GM23248 (cell line): ENCODE measurements around the gene SSMEM1. TPM values are rescaled to one million over a fixed set of nuclear protein-coding genes. Genes with fewer than 3 reads are reported as not detected.
A peak's percentile ranks its signal among the peaks of the same experiment; 100 is the strongest.

Experiments
- DNase-seq: peaks from one replicate; pipeline ENCODE4 v3.0.0-alpha.2; 2015
- H2AFZ ChIP-seq: fragments of 200-600 bp; sonication (generic); 2 replicates; pipeline ENCODE4 v1.6.1; 2016; ENCODE audit warnings: antibody characterized with exemption
- H3F3A ChIP-seq: fragments of 200-600 bp; sonication (generic); 2 replicates; pipeline ENCODE4 v1.6.1; 2016; ENCODE audit warnings: mild to moderate bottlenecking, antibody characterized with exemption, mixed run types; ENCODE audit not compliant: insufficient read depth
- H3K27ac ChIP-seq: fragments of 200-600 bp; sonication (generic); 2 replicates; pipeline ENCODE4 v1.5.1; 2016; ENCODE audit warnings: mild to moderate bottlenecking
- H3K27me3 ChIP-seq: fragments of 200-600 bp; sonication (generic); replicated peaks from 2 replicates; pipeline ENCODE4 v1.6.1; 2016; ENCODE audit warnings: mild to moderate bottlenecking; ENCODE audit not compliant: insufficient read depth
- H3K36me3 ChIP-seq: fragments of 200-600 bp; sonication (generic); 2 replicates; pipeline ENCODE4 v1.6.1; 2016; ENCODE audit warnings: low read depth, mild to moderate bottlenecking
- H3K4me1 ChIP-seq: fragments of 200-600 bp; sonication (generic); 2 replicates; pipeline ENCODE4 v1.6.1; 2016; ENCODE audit warnings: mild to moderate bottlenecking; ENCODE audit not compliant: insufficient read depth
- H3K4me2 ChIP-seq: fragments of 200-600 bp; sonication (generic); one replicate; pipeline ENCODE4 v1.6.1; 2016; ENCODE audit warnings: mild to moderate bottlenecking; ENCODE audit not compliant: unreplicated experiment
- H3K4me3 ChIP-seq: fragments of 200-600 bp; sonication (generic); 2 replicates; pipeline ENCODE4 v1.5.1; 2016; ENCODE audit warnings: mild to moderate bottlenecking
- H3K79me2 ChIP-seq: fragments of 200-600 bp; sonication (generic); 2 replicates; pipeline ENCODE4 v1.6.1; 2016; ENCODE audit warnings: mild to moderate bottlenecking; ENCODE audit not compliant: insufficient read depth
- H3K9ac ChIP-seq: fragments of 200-600 bp; sonication (generic); 2 replicates; pipeline ENCODE4 v1.6.1; 2016; ENCODE audit warnings: mild to moderate bottlenecking
- H3K9me2 ChIP-seq: fragments of 200-600 bp; sonication (generic); 2 replicates; pipeline ENCODE4 v1.6.1; 2016; ENCODE audit warnings: mixed run types, mild to moderate bottlenecking, moderate library complexity; ENCODE audit not compliant: insufficient read depth
- H3K9me3 ChIP-seq: fragments of 200-600 bp; sonication (generic); one replicate; pipeline ENCODE4 v1.6.1; 2017; ENCODE audit warnings: low read depth
- H4K20me1 ChIP-seq: fragments of 200-600 bp; sonication (generic); 2 replicates; pipeline ENCODE4 v1.6.0; 2016; ENCODE audit not compliant: insufficient read depth
- EZH2 ChIP-seq: fragments of 200-600 bp; sonication (generic); IDR thresholded peaks from 2 replicates; pipeline ENCODE4 v1.6.1; 2018; ENCODE audit warnings: antibody characterized with exemption, mild to moderate bottlenecking; ENCODE audit not compliant: insufficient read depth, poor library complexity, severe bottlenecking
- EZH2phosphoT487 ChIP-seq: fragments of 200-600 bp; sonication (generic); IDR thresholded peaks from 2 replicates; pipeline ENCODE4 v1.6.1; 2018; ENCODE audit warnings: antibody characterized with exemption, moderate library complexity, mild to moderate bottlenecking, low read depth; ENCODE audit not compliant: insufficient read depth
- WGBS, 2 experiments: methylation state at CpG; one replicate each; pipeline ENCODE4 v1.1.6; 2015 to 2017; ENCODE audit warnings: low lambda C conversion rate in 2 of 2, low coverage in 1 of 2; ENCODE audit errors: missing lambda C conversion rate in 2 of 2; 5-methylcytosine and 5-hydroxymethylcytosine counted together
- in situ Hi-C: fragments of 300-500 bp; cut with MboI; formaldehyde crosslinking; loops from 2 replicates; pipeline ENCODE4 v1.15.0; 2020
- polyA plus RNA-seq: library from polyadenylated mRNA; unstranded; fragments of >200 nt; fragmentation: Nextera tagmentation; extraction: Ambion mirVana; gene quantifications from 2 replicates; pipeline ENCODE4 v1.2.1, GENCODE V29; 2016
- total RNA-seq: library from RNA; depleted of rRNA; stranded (reverse); fragments of >200 nt; shearing (Covaris generic); gene quantifications from 2 replicates; pipeline ENCODE4 v1.2.3, GENCODE V29; 2014

Gene SSMEM1
- total and polyA plus RNA-seq, 2 experiments from 2014 or later = not detected

- H3K4me2 ChIP-seq = no peak overlapping the region
- H3K4me3 ChIP-seq = no peak overlapping the region
- H3K9ac ChIP-seq = no peak overlapping the region
- H3K27me3 ChIP-seq = no peaks in the 10 kb centered on the region
- no peaks in the 10 kb centered on the region for H4K20me1 ChIP-seq
- no peak overlapping the region for H2AFZ ChIP-seq
- no peaks in the 10 kb centered on the region for H3K79me2 ChIP-seq
- DNase-seq = no peak
- 85 to 86% methylated on average over 4 of the region's 4 CpGs for WGBS, 2 experiments
- no peaks in the 10 kb centered on the region for H3K9me2 ChIP-seq
- H3F3A ChIP-seq = no peaks in the 10 kb centered on the region
- no peak overlapping the region for H3K27ac ChIP-seq
- TF ChIP-seq EZH2phosphoT487 = no peak
- peaks cover 28% of the 10 kb centered on the region for H3K36me3 ChIP-seq
- in situ Hi-C loops = no loop called here
- H3K4me1 ChIP-seq = no peaks in the 10 kb centered on the region
- no peaks in the 10 kb centered on the region for H3K9me3 ChIP-seq
Observed at GRCh38 chr7:130174237-130174959, 33.3 kb upstream of the SSMEM1 start.

- H3K36me3 ChIP-seq = peaks cover 30% of the 10 kb centered on the region
- H3K9me3 ChIP-seq = no peaks in the 10 kb centered on the region
- H3K27me3 ChIP-seq = no peaks in the 10 kb centered on the region
- 90 to 93% methylated on average over 4 of the region's 4 CpGs for WGBS, 2 experiments
- H2AFZ ChIP-seq = no peak overlapping the region
- H3K9me2 ChIP-seq = no peaks in the 10 kb centered on the region
- in situ Hi-C loops = no loop called here
- H3K4me1 ChIP-seq = no peaks in the 10 kb centered on the region
- no peaks in the 10 kb centered on the region for H4K20me1 ChIP-seq
- no peak for DNase-seq
- H3K4me2 ChIP-seq = no peak overlapping the region
- H3K4me3 ChIP-seq = no peak overlapping the region
- no peaks in the 10 kb centered on the region for H3K79me2 ChIP-seq
- TF ChIP-seq EZH2phosphoT487 (no peak), EZH2 (no peak)
- peaks cover 9% of the 10 kb centered on the region; the same call in 1 of the 2 replicates for H3F3A ChIP-seq
- H3K27ac ChIP-seq = no peak overlapping the region
- H3K9ac ChIP-seq = no peak overlapping the region
Observed at GRCh38 chr7:130178251-130178650, 29.4 kb upstream of the SSMEM1 start.

GRCh38 chr7:130179631-130180030 is 28.0 kb upstream of the SSMEM1 start:
- in situ Hi-C loops = no loop called here
- Histone ChIP-seq H3K9me3 (no peaks in the 10 kb centered on the region), H3K27me3 (no peaks in the 10 kb centered on the region), H3K9me2 (no peaks in the 10 kb centered on the region), H4K20me1 (no peaks in the 10 kb centered on the region), H3F3A (peaks cover 9% of the 10 kb centered on the region; the same call in 1 of the 2 replicates), H2AFZ (no peak overlapping the region), H3K79me2 (no peaks in the 10 kb centered on the region), H3K36me3 (peaks cover 29% of the 10 kb centered on the region), H3K4me2 (no peak overlapping the region), H3K4me3 (no peak overlapping the region), H3K4me1 (no peaks in the 10 kb centered on the region), H3K27ac (no peak overlapping the region), H3K9ac (no peak overlapping the region)
- no peak for DNase-seq
- WGBS, 2 experiments = 92 to 100% methylated on average over 2 of the region's 2 CpGs
- TF ChIP-seq EZH2 (no peak), EZH2phosphoT487 (no peak)

GRCh38 chr7:130180571-130181262 is 26.9 kb upstream of the SSMEM1 start:
- Histone ChIP-seq H3K36me3 (peaks cover 28% of the 10 kb centered on the region), H3F3A (peaks cover 9% of the 10 kb centered on the region; the same call in 1 of the 2 replicates), H4K20me1 (no peaks in the 10 kb centered on the region), H3K79me2 (no peaks in the 10 kb centered on the region), H3K9me3 (no peaks in the 10 kb centered on the region), H3K27ac (0 out of 2 replicates have a peak overlapping the region, but pooled peaks have one; percentile 1), H3K9me2 (no peaks in the 10 kb centered on the region), H3K4me3 (no peak overlapping the region), H3K27me3 (no peaks in the 10 kb centered on the region), H3K4me1 (no peaks in the 10 kb centered on the region; the same call in 1 of the 2 replicates), H3K4me2 (no peak overlapping the region), H3K9ac (no peak overlapping the region), H2AFZ (no peak overlapping the region)
- TF ChIP-seq EZH2phosphoT487 (no peak), EZH2 (no peak)
- peak; percentile 71 for DNase-seq
- 68 to 74% methylated on average over 9 of the region's 9 CpGs for WGBS, 2 experiments
- in situ Hi-C loops = no loop called here
